Measurements from ENCODE around the gene MRNIP.

- TF ChIP-seq CTCF (IDR thresholded peaks at IDR 0.05; ENCODE audit: low read depth, low read length, poor library complexity, severe bottlenecking): no peak
- no peak for TF ChIP-seq EZH2phosphoT487 (IDR thresholded peaks at IDR 0.05; ENCODE audit: borderline replicate concordance, low read length)
Observed at GRCh38 chr5:179829732-179830435, 28.7 kb downstream of the MRNIP start.
